KMS-11 (cell line): ENCODE measurements around the gene DST.

Source experiments
- H2AFZ ChIP-seq: fragments of 200-600 bp; sonication (generic); 2 replicates; pipeline ENCODE4 v1.6.1; 2016; ENCODE audit warnings: antibody characterized with exemption, mixed run types, low read depth
- H3K27ac ChIP-seq: fragments of 200-600 bp; sonication (generic); 2 replicates; pipeline ENCODE4 v1.6.1; 2016; ENCODE audit warnings: mild to moderate bottlenecking, mixed run types
- H3K27me3 ChIP-seq: fragments of 200-600 bp; sonication (generic); 2 replicates; pipeline ENCODE4 v1.6.1; 2017; ENCODE audit warnings: mild to moderate bottlenecking, low read depth, mixed run types, moderate library complexity; ENCODE audit not compliant: insufficient read depth
- H3K36me3 ChIP-seq: fragments of 200-600 bp; sonication (generic); 2 replicates; pipeline ENCODE4 v1.6.1; 2017; ENCODE audit warnings: mild to moderate bottlenecking, mixed run types; ENCODE audit not compliant: insufficient read depth
- H3K4me1 ChIP-seq: fragments of 200-600 bp; sonication (generic); 2 replicates; pipeline ENCODE4 v1.6.1; 2016; ENCODE audit warnings: mild to moderate bottlenecking, low read depth, mixed run types; ENCODE audit not compliant: poor library complexity, severe bottlenecking
- H3K4me2 ChIP-seq: fragments of 200-600 bp; sonication (generic); 2 replicates; pipeline ENCODE4 v1.7.0; 2016; ENCODE audit warnings: mild to moderate bottlenecking, mixed run types
- H3K4me3 ChIP-seq: fragments of 200-600 bp; sonication (generic); IDR thresholded peaks from 2 replicates; pipeline ENCODE4 v1.6.1; 2017; ENCODE audit warnings: low read depth, low read length, mixed read lengths; ENCODE audit not compliant: insufficient read depth
- H3K79me2 ChIP-seq: fragments of 200-600 bp; sonication (generic); 2 replicates; pipeline ENCODE4 v1.6.1; 2016; ENCODE audit warnings: low read depth, mixed run types; ENCODE audit not compliant: insufficient read depth
- H3K9ac ChIP-seq: fragments of 200-600 bp; sonication (generic); 2 replicates; pipeline ENCODE4 v1.6.1; 2016; ENCODE audit warnings: mild to moderate bottlenecking, mixed run types
- H4K20me1 ChIP-seq: fragments of 200-600 bp; sonication (generic); 2 replicates; pipeline ENCODE4 v1.6.1; 2016; ENCODE audit warnings: mild to moderate bottlenecking, mixed run types; ENCODE audit not compliant: insufficient read depth
- CTCF ChIP-seq: fragments of 200-600 bp; sonication (generic); conservative IDR thresholded peaks from 2 replicates; pipeline ENCODE4 v1.6.1; 2017; ENCODE audit warnings: low read depth, mild to moderate bottlenecking, antibody characterized with exemption, low read length, moderate library complexity, mixed read lengths

DST gene

GRCh38 chr6:56628105-56628504, 14.6 kb downstream of the DST start:
- Histone ChIP-seq H4K20me1 (no peaks in the 10 kb centered on the region), H3K27ac (no peak overlapping the region), H3K27me3 (no peaks in the 10 kb centered on the region), H3K4me3 (no peak overlapping the region), H3K4me1 (no peaks in the 10 kb centered on the region), H3K36me3 (peaks cover 9% of the 10 kb centered on the region; the same call in 1 of the 2 replicates), H3K79me2 (no peaks in the 10 kb centered on the region), H3K4me2 (no peak overlapping the region), H3K9ac (no peak overlapping the region), H2AFZ (no peak overlapping the region)
- no peak for TF ChIP-seq CTCF

DNA sequence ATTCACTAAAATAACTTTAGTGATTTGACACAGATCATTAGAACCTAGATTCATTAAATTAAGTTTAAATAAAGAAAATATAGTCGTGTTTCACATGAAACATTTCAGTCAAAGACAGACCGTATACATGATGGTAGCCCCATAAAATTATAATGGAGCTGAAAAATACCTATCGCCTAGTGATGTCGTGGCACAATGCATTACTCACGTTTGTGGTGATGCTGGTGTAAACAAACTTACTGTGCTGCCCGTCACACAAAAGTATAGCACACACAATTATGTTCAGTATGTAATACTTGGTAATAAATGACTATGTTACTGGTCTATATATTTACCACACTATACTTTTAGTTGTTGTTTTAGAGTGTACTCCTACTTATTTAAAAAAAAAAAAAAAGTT, 17.3 kb downstream of the DST start:
- Histone ChIP-seq H3K27ac (no peak overlapping the region), H3K4me3 (no peak overlapping the region), H4K20me1 (no peaks in the 10 kb centered on the region), H3K36me3 (peaks cover 4% of the 10 kb centered on the region; the same call in 1 of the 2 replicates), H3K9ac (no peak overlapping the region), H3K27me3 (no peaks in the 10 kb centered on the region), H3K79me2 (no peaks in the 10 kb centered on the region), H3K4me1 (no peaks in the 10 kb centered on the region), H2AFZ (no peak overlapping the region), H3K4me2 (no peak overlapping the region)
- no peak for TF ChIP-seq CTCF

GRCh38 chr6:56624728-56625069, 18.0 kb downstream of the DST start:
- Histone ChIP-seq H3K79me2 (no peaks in the 10 kb centered on the region), H3K9ac (no peak overlapping the region), H2AFZ (no peak overlapping the region), H3K36me3 (peaks cover 4% of the 10 kb centered on the region; the same call in 1 of the 2 replicates), H3K4me1 (no peaks in the 10 kb centered on the region), H3K27me3 (no peaks in the 10 kb centered on the region), H3K4me3 (no peak overlapping the region), H3K4me2 (no peak overlapping the region), H3K27ac (no peak overlapping the region), H4K20me1 (no peaks in the 10 kb centered on the region)
- no peak for TF ChIP-seq CTCF

DNA sequence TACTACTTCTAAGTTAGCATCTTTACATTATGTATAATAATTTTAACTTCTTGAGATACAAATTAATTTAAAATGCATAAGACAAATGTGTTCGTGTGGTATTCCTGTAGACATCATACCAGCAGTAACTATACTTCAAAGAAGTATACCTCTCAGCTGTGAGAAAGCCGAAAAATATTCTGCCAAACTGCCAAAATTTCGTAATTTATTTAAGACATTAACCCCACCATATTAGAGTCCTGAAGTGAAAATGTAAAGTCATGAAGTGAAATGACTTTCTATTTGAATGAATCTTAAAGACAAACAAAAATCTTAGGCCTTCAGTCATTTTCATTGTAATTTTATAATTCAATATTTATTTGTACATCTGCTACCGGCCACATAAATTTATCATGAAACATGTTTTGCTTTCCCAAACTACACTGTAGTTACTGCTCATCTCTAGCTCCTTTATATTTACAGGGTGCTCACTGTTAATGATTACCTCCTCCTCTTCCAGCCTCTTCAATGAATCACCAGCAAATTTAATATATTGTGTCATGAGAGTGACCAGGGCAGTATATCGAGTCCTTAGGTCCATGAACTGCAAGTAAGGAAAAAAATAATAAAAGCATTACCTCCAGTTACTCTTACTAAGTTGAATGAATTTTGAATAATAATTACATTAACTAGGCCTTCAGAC, 18.5 kb downstream of the DST start:
- Histone ChIP-seq H3K4me3 (no peak overlapping the region), H3K4me2 (no peak overlapping the region), H4K20me1 (no peaks in the 10 kb centered on the region), H3K27ac (no peak overlapping the region), H3K9ac (no peak overlapping the region), H3K27me3 (no peaks in the 10 kb centered on the region), H3K36me3 (peaks cover 4% of the 10 kb centered on the region; the same call in 1 of the 2 replicates), H3K4me1 (no peaks in the 10 kb centered on the region), H3K79me2 (no peaks in the 10 kb centered on the region), H2AFZ (no peak overlapping the region)
- TF ChIP-seq CTCF = no peak
